HG02610 (cell line): ENCODE results near the gene EFNA2.

Source experiments
- ATAC-seq: cut with Tn5 transposase; IDR thresholded peaks from one replicate; pipeline ENCODE4 v1.9.1; 2021; ENCODE audit warnings: mild to moderate bottlenecking, moderate library complexity; ENCODE audit not compliant: unreplicated experiment

The EFNA2 gene

GRCh38 chr19:1282588-1283206, 3.0 kb upstream of the EFNA2 start:
- ATAC-seq, result no peak

DNA sequence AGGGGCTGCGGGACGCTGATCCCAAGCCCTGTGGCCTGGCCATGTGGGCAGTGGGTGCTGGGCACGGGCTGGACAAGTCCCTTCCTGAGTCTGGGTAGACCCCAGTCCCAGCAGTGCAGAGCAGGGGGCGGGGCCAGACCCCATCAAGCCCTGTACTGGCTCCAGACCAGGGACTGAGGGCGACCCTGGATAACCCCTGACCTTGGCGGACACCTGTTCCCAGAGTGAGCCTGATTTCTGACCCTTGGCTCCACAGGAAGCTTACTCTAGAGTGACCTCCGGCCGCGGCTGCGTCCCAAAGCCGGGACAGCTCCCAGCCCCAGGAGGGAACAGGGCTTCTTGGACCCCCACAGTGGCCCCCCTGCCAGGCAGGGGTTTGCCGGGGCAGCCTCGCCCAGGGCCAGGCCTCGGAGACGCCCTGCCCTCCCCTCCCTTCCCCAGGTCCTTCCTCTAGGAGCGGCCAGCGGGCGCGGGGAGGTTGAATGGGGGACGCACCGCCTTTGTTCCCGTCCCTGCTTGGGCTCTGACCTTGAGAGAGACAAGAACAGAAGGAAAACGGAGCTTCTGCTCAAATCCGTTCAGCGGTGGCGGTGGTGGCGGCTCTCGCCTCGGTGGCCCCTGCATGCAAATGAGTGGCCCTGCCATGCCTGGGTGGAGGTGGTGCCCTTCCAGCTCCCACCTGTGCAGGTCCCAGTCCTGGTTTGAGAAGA, 2.3 kb upstream of the EFNA2 start:
- ATAC-seq, result no peak

GRCh38 chr19:1283917-1284292, 1.8 kb upstream of the EFNA2 start:
- no peak for ATAC-seq

GRCh38 chr19:1284293-1284978, 1.2 kb upstream of the EFNA2 start:
- no peak for ATAC-seq

DNA sequence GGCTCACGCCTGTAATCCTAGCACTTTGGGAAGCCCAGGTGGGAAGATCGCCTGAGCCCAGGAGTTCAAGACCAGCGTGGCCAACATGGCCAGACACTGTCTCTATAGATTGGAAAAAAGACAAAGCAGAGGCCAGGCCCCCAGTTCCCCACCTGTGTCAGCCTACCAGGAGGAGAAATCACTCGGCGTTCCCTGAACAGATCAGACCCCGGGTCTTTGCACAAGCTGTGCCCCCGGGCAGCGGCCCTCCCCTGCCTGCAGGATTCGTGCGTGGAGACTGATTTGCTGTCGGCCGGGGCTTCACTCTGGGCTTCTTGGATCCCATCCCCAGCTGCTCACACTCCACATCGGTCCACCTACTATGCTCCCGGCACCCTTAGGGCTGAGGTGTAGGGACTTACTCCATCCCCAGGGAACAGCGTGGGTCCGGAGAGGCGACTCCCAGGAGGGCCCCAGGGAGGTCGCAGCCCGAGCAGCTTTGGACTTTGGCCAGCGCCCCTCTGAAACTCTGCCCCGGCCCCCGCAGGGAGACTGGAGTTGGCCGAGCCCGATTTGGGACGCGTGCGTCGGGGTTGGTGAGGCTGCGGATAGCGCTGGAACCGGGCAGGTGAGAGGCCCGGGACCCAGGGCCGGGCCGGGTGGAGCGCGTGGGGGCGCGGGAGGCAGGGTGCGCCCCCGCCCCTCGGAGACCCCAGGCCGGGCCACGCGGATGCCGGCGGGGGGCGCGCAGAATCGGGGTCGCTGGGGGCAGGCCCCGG, 515 bp upstream of the EFNA2 start:
- no peak for ATAC-seq

DNA sequence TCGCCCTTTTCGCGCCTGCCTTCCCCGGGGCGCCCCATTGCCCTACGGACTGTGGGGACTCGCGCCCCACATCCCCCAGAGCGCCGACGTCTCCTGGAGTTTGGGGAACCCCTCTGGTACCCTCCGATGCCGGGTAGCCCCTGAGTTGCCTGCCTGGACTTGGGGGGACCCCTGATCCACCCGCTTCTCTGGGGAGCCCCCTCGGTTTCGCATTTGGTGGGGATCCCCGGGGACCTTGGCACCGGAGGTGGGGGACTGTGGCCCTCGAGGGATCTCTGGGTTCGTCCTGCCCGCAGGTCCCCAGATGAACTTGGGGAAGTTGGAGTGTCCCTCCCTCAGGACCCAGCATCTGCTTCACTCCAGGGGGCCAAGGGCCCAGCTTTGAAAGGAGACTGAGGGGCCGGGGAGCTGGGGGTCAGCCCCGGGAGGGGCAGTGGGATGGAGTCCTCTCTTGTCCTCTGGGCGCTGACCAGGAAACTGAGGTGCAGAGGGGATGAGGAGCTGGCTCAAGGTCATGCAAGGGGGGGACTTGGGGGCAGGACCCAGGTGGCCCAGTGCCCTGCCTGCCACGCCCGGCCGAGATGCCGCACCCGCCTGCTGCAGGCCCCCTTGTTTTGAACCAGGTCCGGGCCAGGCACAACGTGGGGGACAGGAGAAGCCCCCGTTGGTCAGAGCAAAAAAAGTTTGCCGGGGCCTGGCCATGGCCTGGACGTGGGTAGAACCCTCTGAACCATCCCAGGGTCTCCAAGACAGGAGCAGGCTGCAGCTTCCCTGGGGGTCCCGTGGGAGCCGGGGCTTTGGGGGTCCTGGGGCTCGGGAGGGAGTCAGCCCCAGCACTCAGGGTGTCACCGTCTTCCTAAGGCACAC, 1.0 kb downstream of the EFNA2 start:
- no peak for ATAC-seq

- ATAC-seq, result no peak
Measured at GRCh38 chr19:1287354-1288225, 1.9 kb downstream of the EFNA2 start.

DNA sequence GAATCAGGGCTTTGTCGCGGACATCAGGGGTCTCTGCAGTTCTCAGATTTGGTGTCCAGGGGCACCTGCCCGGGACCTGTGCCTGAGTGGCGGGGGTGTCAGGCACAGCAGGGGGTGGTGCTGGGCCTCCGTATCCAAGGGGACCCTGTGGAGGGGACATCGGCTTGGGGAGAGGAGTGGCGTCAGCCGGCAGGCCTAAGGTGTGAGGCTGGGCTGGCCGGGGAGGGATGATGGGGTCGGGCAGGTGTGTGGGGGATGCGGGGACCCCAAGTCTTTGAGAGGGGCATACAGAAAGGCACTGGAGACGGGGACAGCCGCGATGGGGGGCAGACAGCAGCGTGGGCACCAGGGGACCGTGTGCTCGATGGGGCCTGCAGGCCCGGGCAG, 2.5 kb downstream of the EFNA2 start:
- ATAC-seq, result no peak

- ATAC-seq, result no peak
Measured at GRCh38 chr19:1288833-1289685, 3.4 kb downstream of the EFNA2 start.

GRCh38 chr19:1289686-1290025, 4.0 kb downstream of the EFNA2 start:
- ATAC-seq, result no peak

- ATAC-seq, result no peak
Measured at GRCh38 chr19:1290196-1290702, 4.6 kb downstream of the EFNA2 start.

GRCh38 chr19:1290703-1291651, 5.3 kb downstream of the EFNA2 start:
- ATAC-seq, result no peak

GRCh38 chr19:1291761-1292418, 6.2 kb downstream of the EFNA2 start:
- ATAC-seq, result no peak

DNA sequence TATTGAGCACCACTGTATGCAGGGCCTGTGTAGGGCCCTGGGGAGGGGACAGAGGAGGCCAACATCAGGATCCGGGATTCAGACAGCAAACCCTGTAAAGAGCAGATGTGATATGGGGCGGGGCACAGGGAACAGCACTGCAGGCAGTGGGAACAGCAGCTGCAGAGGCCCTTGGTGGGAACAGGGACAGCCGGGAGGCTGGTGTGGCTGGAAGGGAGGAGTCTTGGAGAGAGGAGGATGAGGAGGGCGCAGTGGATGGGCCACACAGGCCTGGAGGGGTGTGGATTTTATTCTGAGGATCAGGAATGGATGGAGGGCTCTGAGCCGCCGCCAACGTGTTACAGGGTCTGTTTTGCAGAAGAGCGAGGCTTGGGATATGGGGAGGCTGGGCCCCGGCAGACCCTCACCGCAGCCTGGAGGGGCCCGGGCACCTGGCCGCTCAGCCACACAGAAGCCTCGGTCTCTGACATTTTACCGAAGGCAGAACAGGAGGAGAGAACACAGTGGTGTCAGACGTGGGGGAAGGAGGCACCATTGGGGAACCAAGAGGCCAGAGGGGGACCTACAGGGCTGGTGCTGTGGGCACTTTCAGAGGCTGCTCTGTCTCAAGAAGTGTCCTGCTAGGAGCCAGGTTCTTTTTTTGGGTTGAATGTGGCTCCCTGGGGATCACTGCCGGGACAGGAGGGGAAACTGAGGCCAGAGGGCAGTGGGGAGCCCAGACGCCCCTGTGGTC, 6.9 kb downstream of the EFNA2 start:
- ATAC-seq, result no peak

DNA sequence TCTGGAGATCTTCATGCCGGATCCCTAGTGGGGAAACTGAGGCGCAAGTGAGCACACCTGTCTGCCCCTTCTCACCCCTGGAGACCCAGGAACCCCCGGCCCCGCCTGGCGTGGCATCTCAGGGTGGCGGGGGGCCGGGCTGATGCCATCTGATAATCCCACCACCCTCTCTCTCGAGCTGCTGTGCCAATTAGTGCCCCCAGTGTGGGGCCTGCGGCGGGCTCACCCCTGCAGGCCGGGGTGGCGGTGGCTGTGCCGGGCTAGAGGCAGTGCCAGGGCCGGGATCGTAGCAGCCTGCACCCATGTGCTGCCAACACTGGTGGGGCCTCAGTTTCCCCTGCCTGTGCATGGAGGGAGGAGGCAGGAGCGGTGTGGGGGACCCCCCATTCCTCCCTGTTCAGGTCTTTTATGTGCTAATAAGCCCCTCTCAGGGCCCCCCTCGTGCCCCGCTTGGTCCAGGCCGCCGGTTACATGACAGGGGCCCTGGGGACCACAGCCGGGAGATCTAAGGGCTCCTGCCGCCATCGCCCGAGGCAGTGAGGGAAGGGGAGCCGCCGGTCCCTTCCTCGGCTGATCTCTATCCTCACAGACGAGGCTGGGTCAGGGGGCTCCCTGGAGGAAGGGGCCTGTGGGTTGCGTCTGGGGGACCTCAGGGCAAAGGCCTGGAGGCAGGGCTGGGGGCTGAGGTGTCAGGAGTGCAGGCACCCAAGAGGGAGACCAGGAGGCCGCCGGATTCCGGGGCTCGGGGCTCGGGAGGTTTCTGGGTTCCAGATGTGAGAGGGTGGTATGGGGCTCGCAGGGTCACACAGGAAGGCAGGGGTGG, 8.3 kb downstream of the EFNA2 start:
- no peak for ATAC-seq
